ENCODE data around the gene TTLL10. TPM values are rescaled to one million over a fixed set of nuclear protein-coding genes. Genes with fewer than 3 reads are reported as not detected.

The TTLL10 gene
- total and polyA plus RNA-seq, 2 of the 8 experiments (the other 6 are each of a cell fraction or from before 2014, with no cell fraction given) = 1.1 to 1.7 TPM

GRCh38 chr1:1151306-1151705 is 22.4 kb upstream of the TTLL10 start:
- Histone ChIP-seq H3K4me1 (replicated peaks in 1 of 4; ENCODE audit: control insufficient read depth in 3 of 4, insufficient read depth in 4 of 4, low read length in 3 of 4) (no peaks in the 10 kb centered on the region; a peak in 2 of 7 replicates), H3K79me2 (ENCODE audit: control insufficient read depth in 1 of 2, insufficient read depth in 2 of 2, low read length in 2 of 2) (no peaks in the 10 kb centered on the region), H3K79me1 (ENCODE audit: low read depth, low read length) (no peaks in the 10 kb centered on the region), H3K27ac (ENCODE audit: low read depth, low read length) (no peak overlapping the region), H2AFZ (ENCODE audit: low read length) (no peak overlapping the region), H3K9me3 (ENCODE audit: insufficient read depth in 2 of 2, low read depth in 1 of 2, low read length in 1 of 2) (peaks cover 10% of the 10 kb centered on the region in 2 experiments; a peak in 3 of 4 replicates), H3K4me3 (ENCODE audit: extremely low read depth in 1 of 4, insufficient read depth in 2 of 4, low read depth in 3 of 4, low read length in 4 of 4) (no peak overlapping the region), H4K8ac (ENCODE audit: extremely low read depth, insufficient read depth, low read length) (no peak overlapping the region), H2AK5ac (ENCODE audit: low read depth, low read length) (no peak overlapping the region), H2BK20ac (ENCODE audit: low read length) (no peak overlapping the region), H4K5ac (ENCODE audit: insufficient read length, low read depth, low read length) (no peak overlapping the region), H4K20me1 (replicated peaks in 1 of 2; ENCODE audit: control insufficient read depth in 1 of 2, insufficient read depth in 2 of 2, low read length in 2 of 2) (no peaks in the 10 kb centered on the region), H2BK5ac (ENCODE audit: low read depth, low read length) (no peak overlapping the region), H3K23ac (ENCODE audit: insufficient read length) (no peak overlapping the region), H3K36me3 (ENCODE audit: control insufficient read depth in 2 of 4, insufficient read depth in 4 of 4, low read length in 3 of 4) (no peaks in the 10 kb centered on the region), H2BK15ac (ENCODE audit: low read length) (no peak overlapping the region), H3K18ac (ENCODE audit: extremely low read depth, low read length) (no peak overlapping the region), H3K27me3 (replicated peaks in 1 of 4; ENCODE audit: control insufficient read depth in 3 of 4, extremely low read depth in 1 of 4, insufficient read depth in 3 of 4, low read length in 3 of 4) (no peaks in the 10 kb centered on the region; a peak in 3 of 7 replicates), H3K4ac (replicated peaks; ENCODE audit: insufficient read length, low read depth, low read length) (no peak overlapping the region), H4K91ac (replicated peaks; ENCODE audit: insufficient read length, low read length) (no peak overlapping the region), H3K14ac (ENCODE audit: insufficient read length) (no peak overlapping the region), H3K4me2 (ENCODE audit: insufficient read depth in 1 of 2, low read depth in 2 of 2, low read length in 2 of 2) (no peak overlapping the region), H3K9ac (replicated peaks in 1 of 4; ENCODE audit: extremely low read depth in 1 of 4, low read depth in 3 of 4, low read length in 3 of 4) (no peak overlapping the region), H2BK120ac (replicated peaks; ENCODE audit: low read depth, low read length) (no peak overlapping the region), H3K56ac (replicated peaks; ENCODE audit: insufficient read length, low read depth, low read length) (no peak overlapping the region), H2BK12ac (ENCODE audit: low read depth, low read length) (no peak overlapping the region), H3K23me2 (ENCODE audit: low read depth, low read length) (no peaks in the 10 kb centered on the region)
- ChIA-PET CTCF (ENCODE audit: partially characterized antibody) (interaction anchor here (2.2 kb wide), 1 partner anchor 23 kb away, joined by 8 read pairs; the partner anchor contains the start of gene TTLL10), POLR2A (ENCODE audit: partially characterized antibody) (no interaction called here)
- FAIRE-seq = no peak
- WGBS, 2 experiments (ENCODE audit: extremely low coverage in 1 of 2, insufficient coverage in 1 of 2, insufficient read length in 1 of 2, insufficient replicate concordance in 2 of 2, low coverage in 1 of 2, low lambda C conversion rate in 2 of 2, missing lambda C conversion rate in 1 of 2) = 95% methylated on average over 13 of the region's 21 CpGs; no CpG with 5 or more reads in 1 of the 2 experiments
- DNase-seq (ENCODE audit: low read depth in 1 of 2, low spot score in 2 of 2) = no peak
- TF ChIP-seq RFX5 (IDR thresholded peaks at IDR 0.05; ENCODE audit: borderline replicate concordance, low read depth, low read length) (no peak), SP4 (IDR thresholded peaks at IDR 0.05; ENCODE audit: low read length) (no peak), CHD1 (IDR thresholded peaks at IDR 0.05; ENCODE audit: low read depth, low read length) (no peak), KDM1A (IDR thresholded peaks at IDR 0.05; ENCODE audit: borderline replicate concordance, low read length) (no peak), CBX5 (IDR thresholded peaks at IDR 0.05; ENCODE audit: low read depth, low read length) (no peak), POLR2A (IDR thresholded peaks at IDR 0.05; ENCODE audit: control extremely low read depth in 1 of 2, low read depth in 2 of 2, low read length in 2 of 2) (no peak), TAF1 (IDR thresholded peaks at IDR 0.05; ENCODE audit: low read depth, low read length) (no peak), CBX8 (IDR thresholded peaks at IDR 0.05; ENCODE audit: borderline replicate concordance, low read depth, low read length) (no peak), SIN3A (conservative IDR thresholded peaks at IDR 0.05 in 1 of 2, IDR thresholded peaks at IDR 0.05 in 1 of 2; ENCODE audit: low read depth in 1 of 2, low read length in 2 of 2) (no peak), TEAD4 (IDR thresholded peaks at IDR 0.05; ENCODE audit: low read depth, low read length) (no peak), PHF8 (conservative IDR thresholded peaks at IDR 0.05; ENCODE audit: low read depth, low read length) (no peak), CREB1 (IDR thresholded peaks at IDR 0.05) (no peak), SUZ12 (IDR thresholded peaks at IDR 0.05; ENCODE audit: low read length) (no peak), JUND (IDR thresholded peaks at IDR 0.05; ENCODE audit: low read length) (no peak), EGR1 (IDR thresholded peaks at IDR 0.05; ENCODE audit: borderline replicate concordance, low read depth, low read length) (no peak)

All from H1 (cell line).